Measurements from ENCODE around the gene FAM72C.
"Not testable (repeated sequence)": the region's sequence is repeated elsewhere in the genome, so short reads cannot be mapped to it uniquely, and the experiment has no call there.

FAM72C gene

DNA sequence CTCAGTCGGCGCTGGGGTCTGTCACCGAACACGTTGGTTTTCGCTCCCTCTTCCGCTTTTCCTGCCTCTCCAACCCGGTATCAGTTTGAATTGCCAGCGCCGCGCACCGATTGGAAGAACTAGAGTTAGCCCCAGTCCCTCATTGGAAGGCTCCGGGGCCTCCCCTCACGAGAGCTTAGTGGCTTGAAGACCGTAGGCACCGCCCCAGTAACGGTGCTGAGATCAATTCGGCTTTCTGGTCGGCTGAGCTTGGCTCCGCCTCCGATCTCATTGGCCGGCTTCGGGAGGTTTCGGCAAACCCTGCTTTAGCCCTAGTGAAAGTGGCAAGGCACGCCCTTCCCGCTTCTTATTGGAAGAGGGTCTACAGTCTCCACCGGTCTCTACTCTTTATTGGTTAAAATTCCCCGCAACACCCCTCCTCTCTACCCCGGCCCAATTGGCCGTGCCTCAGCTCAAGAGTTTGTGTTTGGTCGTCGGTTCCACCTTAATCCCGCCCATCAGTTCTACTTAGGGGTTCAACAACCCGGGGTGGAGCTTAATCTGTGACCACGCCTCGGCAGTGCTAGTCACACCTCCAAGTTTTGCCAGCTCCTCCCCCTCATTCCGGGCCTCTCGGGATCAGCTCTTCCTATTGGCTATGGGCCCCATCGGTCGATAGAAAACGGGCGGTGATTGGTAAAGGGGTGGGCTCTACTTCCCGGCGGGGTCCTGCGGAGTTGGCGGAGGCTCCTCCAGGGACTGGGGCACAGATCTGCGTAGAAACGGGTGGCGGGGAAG lies at the start of gene FAM72C:
FAM72C (minus strand) TSS at position 63 of the 777 bp plus-strand sequence. CDS start 845 bp downstream, outside the sequence.
- not testable (repeated sequence) for DNase-seq

DNA sequence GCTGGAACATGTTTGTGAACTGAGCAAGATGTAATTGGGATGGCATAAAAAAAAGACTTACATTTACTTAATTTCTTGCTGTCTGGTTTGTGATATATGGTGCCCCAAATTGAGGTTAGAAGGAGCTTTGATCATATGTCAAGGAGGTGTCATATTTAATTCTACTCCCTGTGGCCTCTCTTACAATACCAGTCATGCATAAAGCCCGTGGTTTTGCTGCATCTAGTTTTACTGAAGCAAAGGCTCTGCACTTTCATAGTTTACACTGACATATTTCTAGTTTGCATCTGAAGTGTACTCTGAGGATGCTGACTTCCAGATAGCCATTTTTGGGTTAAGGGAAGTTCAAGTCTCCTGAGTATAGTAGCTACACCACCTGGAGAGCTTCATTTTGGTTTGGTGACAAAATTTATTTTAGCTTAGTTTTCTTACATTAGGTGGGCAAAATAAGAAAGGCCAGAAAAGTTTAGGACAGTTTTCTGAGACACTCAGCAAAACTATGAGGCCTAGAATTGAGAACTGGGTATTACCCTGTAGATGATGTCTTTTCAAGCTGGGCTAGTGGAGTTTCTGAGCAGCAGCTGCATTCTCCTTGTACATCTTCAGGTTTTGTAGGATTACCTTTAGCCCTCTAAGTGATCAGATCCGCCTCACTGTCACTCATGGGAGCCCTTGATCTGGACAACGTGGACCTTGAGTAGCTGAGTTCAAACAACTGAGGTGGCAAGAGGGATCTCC lies 48.4 kb upstream of the FAM72C start:
- DNase-seq: not testable (repeated sequence)

DNA sequence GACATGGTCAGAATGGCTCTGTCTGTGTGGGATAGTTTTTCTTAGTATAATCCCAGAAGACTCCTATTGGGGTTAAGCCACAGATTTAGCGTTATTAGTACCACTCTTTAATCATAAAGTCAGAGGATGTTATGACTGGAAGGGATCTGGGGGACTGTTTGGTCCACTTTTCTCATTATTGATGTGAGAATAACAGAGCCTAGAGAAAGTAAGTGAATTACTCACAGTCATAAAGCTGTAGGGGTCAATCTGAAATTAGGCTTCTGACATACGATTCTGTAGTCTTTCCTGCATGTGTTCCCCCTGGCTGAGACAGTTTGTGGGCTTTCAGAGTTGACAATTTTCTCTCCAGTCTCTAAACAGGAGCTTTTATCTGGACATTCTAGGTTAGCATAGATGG lies 47.3 kb upstream of the FAM72C start:
- DNase-seq: not testable (repeated sequence)

DNA sequence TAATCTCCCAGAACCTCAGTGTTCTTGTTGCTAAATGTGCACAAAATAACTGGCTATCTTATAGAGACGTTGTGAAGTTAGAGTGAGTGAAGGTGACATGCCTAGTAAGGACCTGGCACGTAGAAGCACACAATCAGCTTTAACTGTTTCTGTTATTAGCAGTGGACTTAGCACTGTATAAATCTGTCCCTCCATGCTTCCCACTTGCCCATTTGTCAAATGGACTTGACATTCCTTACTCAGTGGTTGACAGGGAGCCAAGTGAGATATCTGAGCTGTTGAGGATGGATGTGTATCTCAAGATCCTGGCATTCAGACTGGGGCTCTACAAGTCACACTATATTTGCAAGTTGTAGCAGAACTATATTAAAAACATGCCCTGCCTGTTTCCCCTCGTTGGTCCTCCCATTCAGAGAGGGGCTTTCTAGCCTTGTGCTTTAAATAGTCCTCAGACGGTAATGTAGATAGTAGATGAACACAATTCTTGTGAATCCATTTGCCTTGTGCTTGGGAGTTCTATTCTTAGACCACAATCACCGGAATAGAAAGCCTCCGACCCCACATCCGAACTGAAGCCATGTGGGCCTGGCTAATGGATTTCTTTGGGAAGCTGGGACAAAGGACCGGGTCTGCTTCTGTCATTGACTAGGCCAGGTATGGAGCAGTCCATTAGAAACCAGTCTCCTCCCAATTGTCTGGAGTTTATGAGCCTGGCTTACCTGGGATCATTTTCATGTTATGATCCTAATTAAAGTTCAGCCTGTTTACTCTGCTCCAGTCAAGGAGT lies 43.6 kb upstream of the FAM72C start:
- not testable (repeated sequence) for DNase-seq

GRCh38 chr1:144014528-144014927 lies 42.7 kb upstream of the FAM72C start:
- not testable (repeated sequence) for DNase-seq

DNA sequence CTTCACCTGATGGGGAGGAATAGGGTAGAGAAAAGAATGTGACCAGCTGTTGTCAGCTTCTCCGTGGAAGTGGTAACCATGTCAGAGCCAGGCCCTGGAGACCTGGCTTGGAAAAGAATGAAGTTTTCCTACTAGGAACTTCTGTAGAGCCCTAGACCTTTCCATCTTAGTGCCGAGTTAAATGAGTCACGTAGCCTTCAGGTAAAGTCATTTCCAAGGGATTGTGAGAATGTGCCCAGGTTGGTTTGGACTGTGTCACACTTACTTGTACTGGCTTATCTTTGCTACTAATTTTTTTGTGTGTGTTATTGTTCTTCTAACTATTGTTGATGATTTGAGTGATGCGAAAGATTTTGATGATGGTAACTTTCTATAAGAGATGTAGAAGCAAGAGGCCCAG lies 42.3 kb upstream of the FAM72C start:
- not testable (repeated sequence) for DNase-seq

DNA sequence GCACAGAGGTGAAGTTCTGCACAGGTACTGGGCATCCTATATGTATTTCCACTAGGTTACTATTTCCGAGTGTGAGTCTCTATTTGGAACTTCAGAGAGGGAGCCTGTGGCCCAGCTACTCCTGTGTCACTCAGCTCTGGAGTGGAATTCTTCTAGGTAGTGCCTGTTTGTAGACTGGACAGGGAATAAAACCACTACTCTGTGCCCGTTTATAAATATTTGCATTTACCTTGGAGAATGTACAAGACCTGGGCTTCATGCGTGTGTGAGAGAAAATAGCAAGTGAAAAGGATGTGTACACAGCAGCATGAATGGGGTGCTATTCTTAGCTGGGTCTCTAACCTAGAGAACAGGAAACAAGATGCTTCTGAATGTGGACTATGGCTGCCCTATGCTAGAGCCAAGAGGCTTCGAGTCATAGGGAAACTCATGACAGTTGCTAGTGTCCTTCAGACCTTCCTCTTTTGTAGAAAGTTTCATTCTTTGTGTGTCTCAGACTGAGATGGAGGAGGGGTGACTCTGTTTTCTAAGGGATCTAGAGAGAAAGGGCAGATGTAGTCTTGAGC lies 40.5 kb upstream of the FAM72C start:
- not testable (repeated sequence) for DNase-seq

- DNase-seq: not testable (repeated sequence)
Measured at GRCh38 chr1:144009410-144009809, 37.6 kb upstream of the FAM72C start.

DNA sequence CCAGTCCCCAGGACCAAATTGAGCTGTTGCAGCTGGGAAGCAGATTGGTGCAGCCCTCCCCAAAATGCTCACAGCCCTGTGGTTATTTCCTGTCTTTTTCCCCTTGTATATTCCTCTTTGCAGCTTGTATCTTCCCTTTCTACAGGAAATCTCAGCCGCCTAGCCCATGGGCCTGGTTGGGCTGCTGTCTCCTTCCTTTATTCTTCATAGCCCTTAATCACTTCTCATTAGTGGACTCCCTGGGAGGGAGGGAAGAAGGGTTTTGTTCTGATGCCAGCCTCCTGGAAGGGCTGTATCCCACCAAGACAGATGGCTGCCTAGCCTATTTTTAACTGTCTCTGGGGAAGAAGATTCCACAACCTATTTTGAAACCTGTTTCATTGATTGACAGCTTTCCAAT lies 32.5 kb upstream of the FAM72C start:
- not testable (repeated sequence) for DNase-seq

DNA sequence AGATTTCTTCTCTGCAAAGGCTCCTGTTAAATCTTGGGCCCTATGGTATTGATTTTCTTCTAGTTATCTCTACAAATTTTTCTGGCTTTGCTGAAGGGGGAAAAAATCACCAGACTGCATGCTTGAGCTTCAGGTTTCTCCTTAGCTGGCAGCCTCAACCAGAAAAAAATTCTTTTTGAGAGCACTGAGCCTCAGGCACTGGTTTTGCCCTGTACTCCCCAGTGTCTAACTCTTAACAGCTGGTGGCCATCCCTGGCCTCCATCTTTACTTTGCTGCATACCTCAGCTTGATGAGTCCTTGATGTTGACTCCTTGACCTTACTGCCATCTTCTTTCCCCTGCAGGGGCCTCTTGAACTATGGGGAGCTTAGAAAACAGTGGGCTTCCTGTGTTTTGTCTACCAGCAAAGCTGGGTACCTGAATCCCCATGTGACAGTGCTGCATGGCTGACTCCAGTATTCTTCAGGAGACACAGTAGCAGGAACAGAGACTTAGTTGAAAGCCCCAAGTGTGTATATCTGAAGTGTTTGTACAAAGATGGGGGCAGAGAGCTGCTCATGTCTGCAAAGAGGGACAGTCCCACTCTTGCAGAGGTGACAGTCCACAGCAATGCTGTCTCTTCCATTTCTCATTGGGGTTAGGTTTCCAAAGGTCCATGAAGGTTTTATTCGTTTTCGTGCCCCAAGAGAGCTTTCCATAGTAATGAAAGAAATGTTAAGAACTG lies 31.7 kb upstream of the FAM72C start:
- DNase-seq: not testable (repeated sequence)

GRCh38 chr1:144002141-144002881 lies 30.5 kb upstream of the FAM72C start:
- not testable (repeated sequence) for DNase-seq

DNA sequence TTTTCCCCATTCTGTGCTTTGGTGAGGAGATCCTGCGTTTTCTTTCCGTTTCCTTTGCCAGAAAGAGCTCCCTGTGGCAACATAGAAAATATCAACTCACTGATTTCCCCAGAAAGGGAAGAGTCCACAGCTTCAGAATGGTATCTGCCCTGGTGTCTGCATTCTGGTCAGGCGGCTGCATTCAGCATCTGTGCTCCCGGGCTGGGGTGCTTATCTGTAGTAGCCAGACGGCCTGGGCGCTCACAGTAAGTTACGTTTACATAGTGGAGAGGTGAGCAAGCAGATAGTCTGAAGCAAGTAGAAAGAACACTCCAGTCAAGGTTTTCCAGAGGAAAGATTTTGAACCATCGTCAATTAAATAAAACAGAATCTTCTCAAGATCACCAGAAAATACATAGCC lies 29.3 kb upstream of the FAM72C start:
- not testable (repeated sequence) for DNase-seq

DNA sequence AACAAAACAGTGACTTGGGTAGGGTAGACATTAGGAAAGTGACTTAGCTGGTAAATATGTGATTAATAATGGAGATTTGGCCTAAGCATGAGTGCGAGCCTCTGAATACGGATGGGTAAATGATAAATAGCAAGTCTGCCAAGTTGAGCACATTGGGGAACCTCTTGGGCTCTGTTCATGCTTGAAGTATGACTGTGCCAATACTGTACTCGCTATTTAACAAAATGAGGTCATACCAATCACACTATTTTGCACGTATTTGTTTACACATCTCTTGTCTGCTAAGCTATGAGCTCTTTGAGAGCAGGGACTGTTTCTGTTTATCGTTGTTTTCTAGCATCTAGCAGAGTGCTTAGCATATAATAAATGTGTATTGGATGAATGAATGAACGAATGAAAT lies 24.2 kb upstream of the FAM72C start:
- not testable (repeated sequence) for DNase-seq

- DNase-seq: not testable (repeated sequence)
Measured at GRCh38 chr1:143993301-143993907, 21.6 kb upstream of the FAM72C start.

- not testable (repeated sequence) for DNase-seq
Measured at GRCh38 chr1:143990699-143991098, 18.9 kb upstream of the FAM72C start.

GRCh38 chr1:143989719-143990118 lies 17.9 kb upstream of the FAM72C start:
- DNase-seq: not testable (repeated sequence)

DNA sequence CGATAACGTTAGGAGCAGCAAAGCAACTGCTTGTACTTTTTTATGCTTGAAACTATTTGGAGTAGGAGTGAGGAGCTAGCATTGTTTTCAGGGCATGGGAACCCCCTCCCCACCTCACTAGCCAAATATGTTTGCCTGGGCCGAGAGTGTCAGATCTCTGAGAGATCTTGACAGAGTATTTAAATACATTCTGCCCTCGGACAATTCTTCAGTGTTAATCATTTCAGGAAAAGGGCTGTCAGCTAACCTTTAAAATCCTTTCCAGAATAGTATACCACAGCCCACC lies 17.6 kb upstream of the FAM72C start:
- not testable (repeated sequence) for DNase-seq

DNA sequence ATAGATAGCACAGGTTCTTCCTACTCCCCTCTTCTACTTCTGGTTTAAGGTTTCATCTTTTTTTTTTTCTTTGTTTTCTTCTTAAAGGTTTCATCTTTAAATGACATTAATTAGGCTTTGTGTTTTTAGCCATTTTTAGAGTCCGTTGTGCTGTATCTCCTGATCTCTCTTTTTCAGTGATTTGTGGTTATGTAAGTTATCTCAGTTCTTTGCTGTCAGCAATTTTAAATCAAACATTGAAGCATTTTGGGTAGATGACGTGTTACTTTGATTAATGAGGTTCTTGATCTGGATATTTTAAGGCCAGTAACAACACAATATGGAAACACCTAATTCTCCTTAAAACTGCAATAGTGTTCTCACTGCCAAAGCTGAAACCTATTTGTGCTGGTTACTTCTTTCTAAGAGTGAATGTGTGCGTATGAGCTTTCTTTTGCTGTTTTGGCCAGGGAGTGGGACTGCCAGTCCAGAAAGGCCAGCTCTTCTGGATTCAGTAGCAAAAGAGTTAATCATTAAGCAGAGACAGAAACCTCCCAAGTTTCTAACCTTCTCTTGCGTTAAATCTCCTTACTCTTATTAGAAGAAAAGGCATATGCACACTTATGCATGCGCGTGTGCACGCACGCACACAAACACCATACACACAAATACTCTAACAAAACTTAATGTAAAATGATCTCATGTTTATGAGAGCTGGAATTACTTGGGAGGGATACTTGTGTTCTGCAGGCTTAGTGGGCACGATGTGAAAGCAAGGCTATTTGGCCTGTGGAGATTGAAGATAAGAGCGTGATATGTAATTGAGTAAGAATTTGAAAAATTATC lies 17.0 kb upstream of the FAM72C start:
- DNase-seq: not testable (repeated sequence)

- not testable (repeated sequence) for DNase-seq
Measured at GRCh38 chr1:143987868-143988267, 16.1 kb upstream of the FAM72C start.
